ENCODE results near the gene COMT.

- TF ChIP-seq CTCF (conservative IDR thresholded peaks at IDR 0.05; ENCODE audit: low read length): no peak
- TF ChIP-seq EZH2phosphoT487 (IDR thresholded peaks at IDR 0.05; ENCODE audit: borderline replicate concordance, low read depth, low read length): no peak
Observed at GRCh38 chr22:19959043-19959586, 17.5 kb downstream of the COMT start.
